Suprapubic skin (tissue), 4 donors: Measurements from ENCODE around the gene MFF.

Experiments used
- EP300 ChIP-seq: sonication (generic); formaldehyde crosslinking; IDR thresholded peaks from one replicate; pipeline ENCODE4 v1.6.1; 2017; ENCODE audit warnings: antibody characterized with exemption
- POLR2A ChIP-seq, 2 donors: fragments of 450-650 bp; IDR thresholded peaks; one replicate each; pipeline ENCODE4 v1.6.1; 2017; ENCODE audit warnings: antibody characterized with exemption in 2 of 2, mild to moderate bottlenecking in 2 of 2, moderate library complexity in 2 of 2
- POLR2AphosphoS5 ChIP-seq, 3 donors: sonication (generic); formaldehyde crosslinking; IDR thresholded peaks; one replicate each; pipeline ENCODE4 v1.6.1; 2017; ENCODE audit warnings: antibody characterized with exemption in 3 of 3
- TF ChIP-seq, protein P1 (sequence below), 2 donors: fragments of 200-600 bp in 1 of 2; fragments of 450-650 bp in 1 of 2; sonication (generic) in 1 of 2; IDR thresholded peaks; one replicate each; pipeline ENCODE4 v1.5.1; 2016 to 2019; ENCODE audit warnings: antibody characterized with exemption in 2 of 2, mild to moderate bottlenecking in 1 of 2, moderate library complexity in 1 of 2

GRCh38 chr2:227363756-227364155, 38.7 kb downstream of the MFF start:
- TF ChIP-seq, protein P1, sequence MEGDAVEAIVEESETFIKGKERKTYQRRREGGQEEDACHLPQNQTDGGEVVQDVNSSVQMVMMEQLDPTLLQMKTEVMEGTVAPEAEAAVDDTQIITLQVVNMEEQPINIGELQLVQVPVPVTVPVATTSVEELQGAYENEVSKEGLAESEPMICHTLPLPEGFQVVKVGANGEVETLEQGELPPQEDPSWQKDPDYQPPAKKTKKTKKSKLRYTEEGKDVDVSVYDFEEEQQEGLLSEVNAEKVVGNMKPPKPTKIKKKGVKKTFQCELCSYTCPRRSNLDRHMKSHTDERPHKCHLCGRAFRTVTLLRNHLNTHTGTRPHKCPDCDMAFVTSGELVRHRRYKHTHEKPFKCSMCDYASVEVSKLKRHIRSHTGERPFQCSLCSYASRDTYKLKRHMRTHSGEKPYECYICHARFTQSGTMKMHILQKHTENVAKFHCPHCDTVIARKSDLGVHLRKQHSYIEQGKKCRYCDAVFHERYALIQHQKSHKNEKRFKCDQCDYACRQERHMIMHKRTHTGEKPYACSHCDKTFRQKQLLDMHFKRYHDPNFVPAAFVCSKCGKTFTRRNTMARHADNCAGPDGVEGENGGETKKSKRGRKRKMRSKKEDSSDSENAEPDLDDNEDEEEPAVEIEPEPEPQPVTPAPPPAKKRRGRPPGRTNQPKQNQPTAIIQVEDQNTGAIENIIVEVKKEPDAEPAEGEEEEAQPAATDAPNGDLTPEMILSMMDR (IDR thresholded peaks at IDR 0.05) = no peak
- TF ChIP-seq POLR2AphosphoS5 (IDR thresholded peaks at IDR 0.05) (no peak), POLR2A (IDR thresholded peaks at IDR 0.05) (no peak), EP300 (no peak)
